Choroid plexus epithelial cell (primary cell): Measurements from ENCODE around the gene THAP8.
"Not testable (repeated sequence)": the region's sequence is repeated elsewhere in the genome, so short reads cannot be mapped to it uniquely, and the experiment has no call there.

Experiments
- DNase-seq: peaks from one replicate; pipeline ENCODE4 v3.0.0-alpha.2; 2010; ENCODE audit warnings: low read depth
- H3K4me3 ChIP-seq: 2 replicates; pipeline ENCODE4 v1.5.1; 2011; ENCODE audit warnings: low read depth, mild to moderate bottlenecking, control low read depth, low read length, moderate library complexity
- TF ChIP-seq, protein P1 (sequence below): conservative IDR thresholded peaks from 2 replicates; pipeline ENCODE4 v1.5.1; 2011; ENCODE audit warnings: low read depth, mild to moderate bottlenecking, control low read depth, inconsistent platforms, low read length, moderate library complexity

The THAP8 gene

DNA sequence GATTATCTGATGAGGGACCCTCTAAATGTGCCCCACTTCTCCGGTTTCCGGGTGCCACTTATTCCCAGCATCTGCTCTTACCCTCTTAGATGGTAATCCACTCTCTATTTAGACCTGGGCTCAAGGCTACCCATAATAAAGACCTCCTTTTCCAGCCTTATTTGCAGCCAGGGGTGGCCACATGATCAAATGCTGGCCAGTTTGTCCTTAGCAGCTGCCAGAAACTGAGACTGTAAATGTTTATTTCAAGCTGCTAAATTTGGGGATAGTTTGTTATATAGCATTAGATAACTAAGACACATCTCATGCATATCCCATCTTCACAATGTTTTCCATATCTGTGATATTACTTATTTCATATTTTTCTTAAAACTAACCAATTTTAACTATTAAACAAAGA, 10.1 kb downstream of the THAP8 start:
- DNase-seq, result no peak
- TF ChIP-seq, protein P1, sequence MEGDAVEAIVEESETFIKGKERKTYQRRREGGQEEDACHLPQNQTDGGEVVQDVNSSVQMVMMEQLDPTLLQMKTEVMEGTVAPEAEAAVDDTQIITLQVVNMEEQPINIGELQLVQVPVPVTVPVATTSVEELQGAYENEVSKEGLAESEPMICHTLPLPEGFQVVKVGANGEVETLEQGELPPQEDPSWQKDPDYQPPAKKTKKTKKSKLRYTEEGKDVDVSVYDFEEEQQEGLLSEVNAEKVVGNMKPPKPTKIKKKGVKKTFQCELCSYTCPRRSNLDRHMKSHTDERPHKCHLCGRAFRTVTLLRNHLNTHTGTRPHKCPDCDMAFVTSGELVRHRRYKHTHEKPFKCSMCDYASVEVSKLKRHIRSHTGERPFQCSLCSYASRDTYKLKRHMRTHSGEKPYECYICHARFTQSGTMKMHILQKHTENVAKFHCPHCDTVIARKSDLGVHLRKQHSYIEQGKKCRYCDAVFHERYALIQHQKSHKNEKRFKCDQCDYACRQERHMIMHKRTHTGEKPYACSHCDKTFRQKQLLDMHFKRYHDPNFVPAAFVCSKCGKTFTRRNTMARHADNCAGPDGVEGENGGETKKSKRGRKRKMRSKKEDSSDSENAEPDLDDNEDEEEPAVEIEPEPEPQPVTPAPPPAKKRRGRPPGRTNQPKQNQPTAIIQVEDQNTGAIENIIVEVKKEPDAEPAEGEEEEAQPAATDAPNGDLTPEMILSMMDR, result no peak

DNA sequence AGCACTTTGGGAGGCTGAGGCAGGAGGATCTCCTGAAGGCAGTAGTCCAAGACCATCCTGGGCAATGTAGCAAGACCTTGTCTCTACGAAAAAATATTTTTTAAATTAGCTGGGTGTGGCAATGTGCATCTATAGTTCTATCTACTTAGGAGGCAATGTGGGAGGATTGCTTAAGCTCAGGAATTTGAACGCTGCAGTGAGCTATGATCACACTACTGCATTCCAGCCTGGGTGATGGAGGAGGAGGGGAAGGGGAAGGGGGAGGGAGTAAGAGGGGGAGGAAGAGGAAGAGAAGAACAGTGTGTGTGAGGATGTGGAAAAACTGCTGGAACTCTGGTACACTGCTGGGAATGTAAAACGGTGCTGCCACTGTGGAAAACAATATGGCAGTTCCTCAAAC, 12.3 kb downstream of the THAP8 start:
- TF ChIP-seq, protein P1, result no peak
- DNase-seq, result peak; percentile 94
- no peak overlapping the region for H3K4me3 ChIP-seq

More for the DNA sequence above, 10.1 kb downstream of the THAP8 start:
- no peak overlapping the region for H3K4me3 ChIP-seq

DNA sequence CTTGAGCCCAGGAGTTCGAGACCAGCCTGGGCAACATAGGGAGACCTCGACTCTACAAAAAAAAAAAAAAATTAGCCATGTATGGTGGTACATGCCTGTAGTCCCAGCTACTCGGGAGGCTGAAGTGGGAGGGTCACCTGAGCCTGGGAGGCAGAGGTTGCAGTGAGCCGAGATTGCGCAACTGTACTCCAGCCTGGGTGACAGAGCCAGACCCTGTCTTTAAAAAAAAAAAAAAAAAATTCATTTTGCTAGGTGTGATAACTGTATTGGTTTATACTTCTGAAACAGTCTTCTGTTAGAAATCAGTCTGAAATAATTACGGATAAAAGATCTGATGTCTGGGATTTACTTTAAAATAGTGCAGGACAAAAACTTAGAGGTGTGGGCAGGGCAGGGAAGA, 13.0 kb downstream of the THAP8 start:
- not testable (repeated sequence) for DNase-seq, H3K4me3 ChIP-seq

DNA sequence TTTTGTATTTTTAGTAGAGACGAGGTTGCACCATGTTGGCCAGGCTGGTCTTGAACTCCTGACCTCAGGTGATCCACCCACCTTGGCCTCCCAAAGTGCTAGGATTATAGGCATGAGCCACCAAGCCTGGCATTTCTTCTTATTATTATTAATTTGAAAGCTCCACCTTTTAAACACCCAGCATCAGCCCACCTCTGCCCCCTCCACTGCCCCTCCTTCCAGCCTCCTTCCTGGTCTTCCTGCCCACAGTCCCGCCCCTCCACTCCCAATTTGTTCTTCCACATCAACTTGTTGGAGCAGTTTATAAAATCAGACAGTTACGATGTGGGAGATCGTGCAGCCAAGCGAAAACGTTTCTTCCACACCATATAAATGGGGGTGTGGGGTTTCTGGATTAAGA, 13.6 kb downstream of the THAP8 start:
- TF ChIP-seq, protein P1, result no peak
- DNase-seq, result no peak
- no peak overlapping the region for H3K4me3 ChIP-seq

DNA sequence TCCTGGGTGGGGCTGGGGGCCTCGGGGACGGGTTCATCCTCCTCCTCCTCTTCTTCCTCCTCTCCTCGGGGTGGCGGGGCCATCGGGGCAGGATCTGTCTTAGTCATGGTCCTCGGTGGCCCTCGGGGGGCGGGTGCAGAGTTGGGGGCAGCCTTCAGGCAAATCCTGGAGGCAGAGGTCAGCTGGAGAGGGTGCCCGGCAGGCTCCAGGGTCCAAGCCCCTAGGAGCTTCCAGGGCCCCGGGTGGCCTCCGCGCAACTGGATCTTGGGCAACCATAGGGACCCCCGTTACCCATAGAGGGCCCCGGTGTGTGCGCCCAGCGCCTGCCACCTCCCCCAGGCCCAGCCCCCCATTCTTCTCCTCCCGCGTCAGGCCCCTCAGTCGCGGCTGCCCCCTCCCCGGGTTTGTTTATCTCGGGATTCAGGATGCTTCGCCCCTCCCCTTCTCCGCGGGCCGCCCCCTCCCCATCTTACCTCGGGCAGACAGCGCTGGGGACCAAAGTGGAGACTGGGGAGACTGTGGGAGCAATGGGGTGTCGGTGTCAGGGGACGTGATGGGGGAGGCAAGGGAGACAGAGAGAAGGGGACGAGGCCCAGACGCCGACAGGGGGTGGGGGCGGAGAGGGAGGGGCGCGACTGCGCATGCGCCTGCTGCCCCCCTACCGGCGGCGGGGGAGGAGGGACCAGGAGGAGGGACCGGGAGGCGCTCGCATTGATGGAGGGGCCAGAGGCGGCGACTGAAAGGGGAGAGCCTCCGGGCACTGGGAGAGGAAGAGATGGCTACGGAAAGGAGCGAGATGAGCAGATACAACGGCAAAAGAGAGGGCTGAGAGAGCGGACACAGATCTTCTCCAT, 21.6 kb downstream of the THAP8 start, which contains the start of gene CLIP3:
TSS of gene CLIP3 (minus strand) at position 623 of the 854 bp plus-strand sequence. CDS start at position 107, 516 bp downstream.
- H3K4me3 ChIP-seq, result peak within 1 kb of the TSS; percentile 89
- peak; percentile 71 for DNase-seq
- TF ChIP-seq, protein P1, result peak; percentile 11

DNA sequence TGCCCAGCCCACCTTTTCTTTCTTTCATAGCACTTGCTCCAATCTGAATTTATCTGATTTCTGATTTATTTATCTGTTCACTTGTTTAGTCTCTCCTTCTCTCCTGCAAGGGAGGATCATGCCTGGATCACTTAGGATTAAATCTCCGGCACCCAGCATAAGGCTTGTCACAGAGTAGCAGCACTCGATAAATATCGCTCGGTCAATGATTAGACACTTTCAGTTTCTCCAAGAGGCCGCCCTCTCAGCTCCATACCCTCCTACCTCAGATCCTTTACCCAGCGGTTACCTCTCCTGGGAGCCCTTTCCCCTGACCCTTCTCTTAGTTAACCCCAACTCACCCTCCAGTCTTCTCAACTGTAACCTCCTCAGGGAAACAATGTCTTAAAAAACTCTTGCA, 22.8 kb downstream of the THAP8 start:
- no peak overlapping the region for H3K4me3 ChIP-seq
- TF ChIP-seq, protein P1, result no peak
- DNase-seq, result no peak

DNA sequence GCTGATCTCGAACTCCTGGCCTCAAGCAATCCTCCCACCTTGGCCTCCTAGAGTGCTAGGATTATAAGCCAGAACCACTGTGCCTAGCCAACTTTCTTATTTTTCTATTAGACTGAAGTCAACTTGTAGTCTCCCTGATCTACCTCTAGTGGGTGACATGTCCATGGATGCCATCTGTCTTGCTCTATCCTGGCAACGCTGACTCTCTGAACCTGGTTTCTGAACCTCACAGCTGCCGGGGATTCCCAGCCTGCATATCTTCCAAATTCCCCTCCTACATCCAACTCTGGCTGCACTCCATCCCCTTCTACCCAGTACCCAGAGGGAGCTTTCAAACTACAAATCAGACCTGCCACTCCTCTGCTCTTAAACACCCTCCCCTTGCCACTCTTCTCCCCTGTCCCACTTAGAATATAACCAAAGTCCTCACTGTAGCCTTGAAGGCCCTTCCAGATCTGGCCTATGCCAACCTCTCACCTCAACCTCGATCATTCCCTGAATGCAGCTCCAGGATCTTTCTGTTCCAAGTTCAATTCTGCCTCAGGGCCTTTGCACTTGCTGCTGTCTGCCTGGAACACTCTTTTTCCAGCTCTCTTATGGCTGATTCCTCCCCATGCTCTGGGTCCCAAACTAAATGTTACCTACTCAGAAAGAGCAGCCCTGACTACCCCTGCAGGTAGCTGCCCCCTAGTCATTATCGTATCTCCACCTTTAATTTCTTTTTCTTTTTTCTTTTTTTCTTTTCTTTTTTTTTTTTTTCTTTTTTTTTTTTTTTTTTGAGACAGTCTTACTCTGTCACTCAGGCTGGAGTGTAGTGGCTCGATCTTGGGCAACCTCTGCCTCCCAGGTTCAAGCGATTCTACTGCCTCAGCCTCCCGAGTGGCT, 23.6 kb downstream of the THAP8 start:
- DNase-seq, result peak; percentile 47

More for the DNA sequence above, 23.6 kb downstream of the THAP8 start:
- H3K4me3 ChIP-seq, result no peak overlapping the region
- TF ChIP-seq, protein P1, result peak; percentile 18
